Right atrium auricular region (tissue), 2 donors: Measurements from ENCODE around the gene EPC1. TPM values are rescaled to one million over a fixed set of nuclear protein-coding genes. Genes with fewer than 3 reads are reported as not detected.

Source experiments
- DNase-seq: peaks from one replicate; pipeline ENCODE4 v3.0.0-alpha.2; 2019; ENCODE audit warnings: low spot score
- H3K27ac ChIP-seq, 2 donors: fragments of 200-600 bp; sonication (generic); 1 replicate in 1 of 2; 2 replicates in 1 of 2; pipeline ENCODE4 v1.5.1; 2016 to 2019
- H3K27me3 ChIP-seq, 2 donors: fragments of 200-600 bp; sonication (generic); one replicate each; pipeline versions ENCODE4 v1.5.1 to v1.6.0; 2017 to 2019
- H3K36me3 ChIP-seq: fragments of 200-600 bp; sonication (generic); one replicate; pipeline ENCODE4 v1.5.1; 2016
- H3K4me1 ChIP-seq, 2 donors: fragments of 200-600 bp; sonication (generic); one replicate each; pipeline versions ENCODE4 v1.5.1 to v1.6.0; 2017 to 2019
- H3K4me3 ChIP-seq, 2 donors: fragments of 200-600 bp; sonication (generic); 1 replicate in 1 of 2; 2 replicates in 1 of 2; pipeline ENCODE4 v1.5.1; 2017 to 2019; ENCODE audit warnings: mild to moderate bottlenecking in 1 of 2, moderate library complexity in 1 of 2
- H3K9me3 ChIP-seq, 2 donors: fragments of 200-600 bp; sonication (generic); one replicate each; pipeline ENCODE4 v1.5.1; 2019
- CTCF ChIP-seq, 2 donors: fragments of 200-600 bp; sonication (generic); IDR thresholded peaks; one replicate each; pipeline ENCODE4 v1.5.1; 2019; ENCODE audit warnings: antibody characterized with exemption in 2 of 2
- total RNA-seq, 2 donors: library from RNA; depleted of rRNA; stranded (reverse); fragments of >200 nt; gene quantifications; one replicate each; pipeline ENCODE4 v1.1.0, GENCODE V29; 2016

Gene EPC1
- total RNA-seq, 2 donors from 2014 or later, result 19.5 to 20.1 TPM

GRCh38 chr10:32374605-32375004 lies 27.6 kb upstream of the EPC1 start:
- no peaks in the 10 kb centered on the region for H3K9me3 ChIP-seq
- H3K4me3 ChIP-seq, result no peak overlapping the region
- peaks cover 0 to 43% of the 10 kb centered on the region in 2 donors for H3K4me1 ChIP-seq
- no peaks in the 10 kb centered on the region for H3K27me3 ChIP-seq
- no peak overlapping the region for H3K27ac ChIP-seq
- DNase-seq, result no peak
- no peaks in the 10 kb centered on the region for H3K36me3 ChIP-seq
- no peak for TF ChIP-seq CTCF (IDR thresholded peaks at IDR 0.05)

GRCh38 chr10:32373496-32373895 lies 26.5 kb upstream of the EPC1 start:
- no peak for TF ChIP-seq CTCF (IDR thresholded peaks at IDR 0.05)
- Histone ChIP-seq H3K27ac (no peak overlapping the region), H3K36me3 (no peaks in the 10 kb centered on the region), H3K27me3 (no peaks in the 10 kb centered on the region), H3K9me3 (no peaks in the 10 kb centered on the region), H3K4me3 (no peak overlapping the region), H3K4me1 (peaks cover 0 to 41% of the 10 kb centered on the region in 2 donors)
- no peak for DNase-seq

GRCh38 chr10:32373031-32373430 lies 26.1 kb upstream of the EPC1 start:
- Histone ChIP-seq H3K4me1 (peaks cover 0 to 46% of the 10 kb centered on the region in 2 donors), H3K4me3 (no peak overlapping the region), H3K9me3 (no peaks in the 10 kb centered on the region), H3K27me3 (no peaks in the 10 kb centered on the region), H3K27ac (no peak overlapping the region), H3K36me3 (no peaks in the 10 kb centered on the region)
- no peak for DNase-seq
- no peak for TF ChIP-seq CTCF (IDR thresholded peaks at IDR 0.05)

GRCh38 chr10:32372000-32372875 lies 25.3 kb upstream of the EPC1 start:
- no peaks in the 10 kb centered on the region for H3K9me3 ChIP-seq
- no peak for TF ChIP-seq CTCF (IDR thresholded peaks at IDR 0.05)
- no peaks in the 10 kb centered on the region for H3K27me3 ChIP-seq
- peak overlapping the region in 1 of 2 donors; percentile 61 for H3K27ac ChIP-seq
- H3K4me3 ChIP-seq, result no peak overlapping the region
- no peak for DNase-seq
- H3K36me3 ChIP-seq, result no peaks in the 10 kb centered on the region
- H3K4me1 ChIP-seq, result peaks cover 0 to 52% of the 10 kb centered on the region in 2 donors

GRCh38 chr10:32371101-32371500 lies 24.1 kb upstream of the EPC1 start:
- no peak for TF ChIP-seq CTCF (IDR thresholded peaks at IDR 0.05)
- no peak overlapping the region for H3K4me3 ChIP-seq
- H3K27ac ChIP-seq, result peak overlapping the region; percentile 24 to 61
- H3K9me3 ChIP-seq, result no peaks in the 10 kb centered on the region
- H3K4me1 ChIP-seq, result peaks cover 0 to 55% of the 10 kb centered on the region in 2 donors
- no peaks in the 10 kb centered on the region for H3K27me3 ChIP-seq
- no peaks in the 10 kb centered on the region for H3K36me3 ChIP-seq
- DNase-seq, result no peak
